ENCODE measurements around the gene ZCCHC7. TPM values are rescaled to one million over a fixed set of nuclear protein-coding genes. Genes with fewer than 3 reads are reported as not detected.
"Not testable (repeated sequence)": the region's sequence is repeated elsewhere in the genome, so short reads cannot be mapped to it uniquely, and the experiment has no call there.

The ZCCHC7 gene
- polyA plus RNA-seq, 3 donors = 8.7 to 12.9 (median 12.5) TPM

DNA sequence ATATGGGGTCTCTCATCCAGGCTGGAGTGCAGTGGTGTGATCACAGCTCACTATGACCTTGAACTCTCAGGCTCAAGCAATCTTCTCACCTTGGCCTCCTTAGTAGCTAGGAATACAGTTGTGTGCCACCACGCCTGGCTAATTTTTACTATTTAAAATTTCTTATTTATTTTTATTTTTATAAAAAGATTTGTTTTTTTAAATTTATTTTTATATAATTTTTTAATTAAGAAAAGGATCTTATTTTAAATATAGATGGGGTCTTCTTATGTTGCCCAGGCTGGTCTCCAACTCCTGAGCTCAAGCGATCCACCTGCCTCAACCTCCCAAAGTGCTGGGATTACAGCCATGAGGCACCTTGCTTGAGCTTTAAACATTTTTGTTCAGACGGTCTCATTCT, 2.4 kb upstream of the ZCCHC7 start:
- peaks cover 0 to 2% of the 10 kb centered on the region in 2 donors for H3K36me3 Mint-ChIP-seq
- intact Hi-C loops (cut with micrococcal nuclease) = no loop called here
- no peak overlapping the region for H3K4me3 Mint-ChIP-seq
- WGBS (ENCODE audit: insufficient coverage) = 100% methylated on average over 2 of the region's 3 CpGs
- peaks cover 24% of the 10 kb centered on the region for H3K79me2 ChIP-seq (ENCODE audit: insufficient read depth, low read length)
- peaks cover 0 to 10% (median 6%) of the 10 kb centered on the region in 7 donors for H3K9me3 Mint-ChIP-seq
- peaks cover 15% of the 10 kb centered on the region for H3K4me1 Mint-ChIP-seq
- H3K36me3 ChIP-seq (replicated peaks in 1 of 2; ENCODE audit: control insufficient read depth in 1 of 2, insufficient read depth in 2 of 2, low read length in 2 of 2) = no peaks in the 10 kb centered on the region
- no peak for DNase-seq
- no peaks in the 10 kb centered on the region for H4K20me1 ChIP-seq (ENCODE audit: insufficient read depth, low read length)
- H3K9ac ChIP-seq (ENCODE audit: insufficient read depth, low read length, poor library complexity, severe bottlenecking) = no peak overlapping the region
- H3K27ac ChIP-seq (ENCODE audit: low read depth in 1 of 2, low read length in 2 of 2) = no peak overlapping the region
- H3K4me3 ChIP-seq (replicated peaks in 1 of 3; ENCODE audit: low read depth in 2 of 3, low read length in 3 of 3) = no peak overlapping the region
- H3K9me3 ChIP-seq (replicated peaks in 1 of 2; ENCODE audit: control insufficient read depth in 1 of 2, insufficient read depth in 1 of 2, low read length in 2 of 2) = no peaks in the 10 kb centered on the region
- H3K27me3 Mint-ChIP-seq (ENCODE audit: low read depth in 3 of 3) = peaks cover 0 to 4% (median 3%) of the 10 kb centered on the region in 3 donors
- no peak overlapping the region for H3K27ac Mint-ChIP-seq
- TF ChIP-seq, protein P1, sequence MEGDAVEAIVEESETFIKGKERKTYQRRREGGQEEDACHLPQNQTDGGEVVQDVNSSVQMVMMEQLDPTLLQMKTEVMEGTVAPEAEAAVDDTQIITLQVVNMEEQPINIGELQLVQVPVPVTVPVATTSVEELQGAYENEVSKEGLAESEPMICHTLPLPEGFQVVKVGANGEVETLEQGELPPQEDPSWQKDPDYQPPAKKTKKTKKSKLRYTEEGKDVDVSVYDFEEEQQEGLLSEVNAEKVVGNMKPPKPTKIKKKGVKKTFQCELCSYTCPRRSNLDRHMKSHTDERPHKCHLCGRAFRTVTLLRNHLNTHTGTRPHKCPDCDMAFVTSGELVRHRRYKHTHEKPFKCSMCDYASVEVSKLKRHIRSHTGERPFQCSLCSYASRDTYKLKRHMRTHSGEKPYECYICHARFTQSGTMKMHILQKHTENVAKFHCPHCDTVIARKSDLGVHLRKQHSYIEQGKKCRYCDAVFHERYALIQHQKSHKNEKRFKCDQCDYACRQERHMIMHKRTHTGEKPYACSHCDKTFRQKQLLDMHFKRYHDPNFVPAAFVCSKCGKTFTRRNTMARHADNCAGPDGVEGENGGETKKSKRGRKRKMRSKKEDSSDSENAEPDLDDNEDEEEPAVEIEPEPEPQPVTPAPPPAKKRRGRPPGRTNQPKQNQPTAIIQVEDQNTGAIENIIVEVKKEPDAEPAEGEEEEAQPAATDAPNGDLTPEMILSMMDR (IDR thresholded peaks at IDR 0.05) = no peak
- no peak overlapping the region for H2AFZ ChIP-seq (ENCODE audit: insufficient read depth, low read depth, low read length, poor library complexity, severe bottlenecking)
- no peaks in the 10 kb centered on the region for H3K27me3 ChIP-seq (ENCODE audit: control insufficient read depth in 2 of 2, insufficient read depth in 2 of 2, low read length in 2 of 2)
- H3K4me2 ChIP-seq (replicated peaks; ENCODE audit: extremely low read depth, low read length, poor library complexity, severe bottlenecking) = no peak overlapping the region
- H3K4me1 ChIP-seq (ENCODE audit: control insufficient read depth in 1 of 2, insufficient read depth in 2 of 2, low read length in 2 of 2) = peaks cover 13 to 19% of the 10 kb centered on the region in 2 donors

DNA sequence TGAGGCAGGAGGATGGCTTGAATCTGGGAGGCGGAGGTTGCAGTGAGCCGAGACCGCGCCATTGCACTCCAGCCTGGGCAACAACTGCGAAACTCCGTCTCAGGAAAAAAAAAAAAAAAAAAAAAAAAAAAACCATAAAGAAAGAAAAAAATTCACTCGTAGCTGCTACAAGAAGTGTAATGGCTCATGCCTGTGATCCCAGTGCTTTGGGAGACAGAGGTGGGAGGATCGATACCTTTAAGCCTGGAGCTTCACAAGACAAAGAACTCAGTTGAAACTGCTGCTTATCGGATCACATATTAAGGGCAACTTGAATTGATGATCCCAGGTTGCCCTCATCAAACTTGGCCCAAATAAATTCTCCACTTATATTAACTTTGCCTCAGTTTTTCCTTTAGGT, 1.0 kb upstream of the ZCCHC7 start:
- peaks cover 0 to 3% (median 0%) of the 10 kb centered on the region in 3 donors for H3K27me3 Mint-ChIP-seq (ENCODE audit: low read depth in 3 of 3)
- Histone ChIP-seq H4K20me1 (ENCODE audit: insufficient read depth, low read length) (no peaks in the 10 kb centered on the region), H3K36me3 (replicated peaks in 1 of 2; ENCODE audit: control insufficient read depth in 1 of 2, insufficient read depth in 2 of 2, low read length in 2 of 2) (no peaks in the 10 kb centered on the region), H3K79me2 (ENCODE audit: insufficient read depth, low read length) (peaks cover 33% of the 10 kb centered on the region), H2AFZ (ENCODE audit: insufficient read depth, low read depth, low read length, poor library complexity, severe bottlenecking) (peak overlapping the region; percentile 88), H3K4me1 (ENCODE audit: control insufficient read depth in 1 of 2, insufficient read depth in 2 of 2, low read length in 2 of 2) (peaks cover 13 to 19% of the 10 kb centered on the region in 2 donors), H3K9ac (ENCODE audit: insufficient read depth, low read length, poor library complexity, severe bottlenecking) (peak overlapping the region; percentile 97), H3K9me3 (replicated peaks in 1 of 2; ENCODE audit: control insufficient read depth in 1 of 2, insufficient read depth in 1 of 2, low read length in 2 of 2) (no peaks in the 10 kb centered on the region), H3K4me2 (replicated peaks; ENCODE audit: extremely low read depth, low read length, poor library complexity, severe bottlenecking) (peak overlapping the region; percentile 70), H3K27ac (ENCODE audit: low read depth in 1 of 2, low read length in 2 of 2) (peak overlapping the region in 1 of 2 donors; percentile 98), H3K4me3 (replicated peaks in 1 of 3; ENCODE audit: low read depth in 2 of 3, low read length in 3 of 3) (peak overlapping the region in 1 of 3 experiments; percentile 93), H3K27me3 (ENCODE audit: control insufficient read depth in 2 of 2, insufficient read depth in 2 of 2, low read length in 2 of 2) (no peaks in the 10 kb centered on the region)
- peak overlapping the region in 1 of 7 donors; percentile 98 for H3K27ac Mint-ChIP-seq
- peaks cover 2 to 3% of the 10 kb centered on the region in 2 donors for H3K36me3 Mint-ChIP-seq
- WGBS (ENCODE audit: insufficient coverage) = no CpG with 5 or more reads among the region's 9 CpGs
- DNase-seq = peak in 1 of 3 donors; percentile 5
- H3K4me1 Mint-ChIP-seq = peaks cover 15% of the 10 kb centered on the region
- intact Hi-C loops (cut with micrococcal nuclease) = no loop called here
- H3K4me3 Mint-ChIP-seq = no peak overlapping the region
- H3K9me3 Mint-ChIP-seq = peaks cover 0 to 10% (median 6%) of the 10 kb centered on the region in 7 donors
- TF ChIP-seq, protein P1 (IDR thresholded peaks at IDR 0.05) = no peak

DNA sequence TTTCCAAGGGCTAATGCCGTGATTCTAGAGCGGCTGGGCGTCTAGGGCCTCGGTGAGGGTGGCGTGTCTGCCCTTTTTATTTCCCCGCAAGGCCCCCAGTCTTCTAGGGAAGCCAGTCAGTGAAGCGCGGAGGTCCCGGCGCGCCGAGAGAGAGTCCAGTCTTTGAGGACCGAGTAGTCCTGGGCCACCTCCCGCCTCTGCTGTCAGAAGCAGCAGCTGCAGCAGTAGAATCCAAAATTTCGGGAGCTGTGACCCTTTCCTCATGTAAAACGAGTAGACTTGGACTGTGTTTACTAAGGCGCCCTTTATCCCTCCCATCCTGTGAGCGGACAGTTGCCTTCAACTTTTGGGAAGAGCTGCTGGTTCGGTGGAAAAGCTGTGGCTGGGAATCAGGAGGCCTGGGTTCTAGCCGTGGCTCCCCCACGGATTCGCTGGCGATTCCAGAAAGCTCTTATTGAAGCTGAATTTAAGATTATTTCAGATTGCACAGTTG, 515 bp downstream of the ZCCHC7 start:
- Mint-ChIP-seq H3K27ac (peak overlapping the region; percentile 95 to 100 (median 99)), H3K9me3 (peaks cover 0 to 10% (median 6%) of the 10 kb centered on the region in 7 donors), H3K4me1 (peaks cover 15% of the 10 kb centered on the region), H3K4me3 (peak overlapping the region; percentile 91 to 98)
- Histone ChIP-seq H3K4me1 (ENCODE audit: control insufficient read depth in 1 of 2, insufficient read depth in 2 of 2, low read length in 2 of 2) (peaks cover 13 to 19% of the 10 kb centered on the region in 2 donors), H2AFZ (ENCODE audit: insufficient read depth, low read depth, low read length, poor library complexity, severe bottlenecking) (peak overlapping the region; percentile 88), H3K27ac (ENCODE audit: low read depth in 1 of 2, low read length in 2 of 2) (peak overlapping the region; percentile 53 to 98), H3K79me2 (ENCODE audit: insufficient read depth, low read length) (peaks cover 46% of the 10 kb centered on the region), H3K9ac (ENCODE audit: insufficient read depth, low read length, poor library complexity, severe bottlenecking) (peak overlapping the region; percentile 97), H3K4me3 (replicated peaks in 1 of 3; ENCODE audit: low read depth in 2 of 3, low read length in 3 of 3) (peak overlapping the region; percentile 81 to 98 (median 93)), H3K4me2 (replicated peaks; ENCODE audit: extremely low read depth, low read length, poor library complexity, severe bottlenecking) (peak overlapping the region; percentile 70)
- DNase-seq = peak; percentile 8 to 23 (median 21)
- intact Hi-C loops (cut with micrococcal nuclease) = loop anchor here (5.0 to 10.0 kb wide), 4 partner anchors 44 to 474 kb away; partner anchors contain the start of genes POLR1E (in 1 of the 2) and TOMM5 (in 1 of the 2)
- not testable (repeated sequence) for H3K36me3 Mint-ChIP-seq; H3K27me3 ChIP-seq (ENCODE audit: control insufficient read depth in 2 of 2, insufficient read depth in 2 of 2, low read length in 2 of 2); H4K20me1 ChIP-seq (ENCODE audit: insufficient read depth, low read length); H3K27me3 Mint-ChIP-seq (ENCODE audit: low read depth in 3 of 3); H3K36me3 ChIP-seq (replicated peaks in 1 of 2; ENCODE audit: control insufficient read depth in 1 of 2, insufficient read depth in 2 of 2, low read length in 2 of 2); H3K9me3 ChIP-seq (replicated peaks in 1 of 2; ENCODE audit: control insufficient read depth in 1 of 2, insufficient read depth in 1 of 2, low read length in 2 of 2)
- WGBS (ENCODE audit: insufficient coverage) = under 1% methylated on average over 15 of the region's 23 CpGs
